H9 (cell line): Measurements from ENCODE around the gene ANO6. TPM values are rescaled to one million over a fixed set of nuclear protein-coding genes. Genes with fewer than 3 reads are reported as not detected.

ENCODE experiments used
- DNase-seq: peaks from one replicate; pipeline ENCODE4 v3.0.0-alpha.2; 2017
- H2AFZ ChIP-seq: one replicate; pipeline ENCODE4 v1.6.1; 2013; ENCODE audit warnings: mild to moderate bottlenecking, low read length, control low read depth, moderate library complexity
- H2AK5ac ChIP-seq: 2 replicates; pipeline ENCODE4 v1.6.1; 2013; ENCODE audit warnings: low read length, control low read depth, mixed read lengths; ENCODE audit not compliant: insufficient read length
- H2BK120ac ChIP-seq: one replicate; pipeline ENCODE4 v1.6.1; 2013; ENCODE audit warnings: low read depth, mild to moderate bottlenecking, low read length, control low read depth, inconsistent platforms; ENCODE audit not compliant: poor library complexity, severe bottlenecking
- H2BK12ac ChIP-seq: 2 replicates; pipeline ENCODE4 v1.6.1; 2013; ENCODE audit warnings: low read length, control low read depth, mixed read lengths, low read depth; ENCODE audit not compliant: insufficient read length
- H2BK15ac ChIP-seq: 2 replicates; pipeline ENCODE4 v1.6.1; 2013; ENCODE audit warnings: low read depth, low read length, control low read depth
- H2BK20ac ChIP-seq: one replicate; pipeline ENCODE4 v1.6.1; 2013; ENCODE audit warnings: low read depth, mild to moderate bottlenecking, low read length, control low read depth, inconsistent platforms; ENCODE audit not compliant: poor library complexity, severe bottlenecking
- H2BK5ac ChIP-seq: 2 replicates; pipeline ENCODE4 v1.6.1; 2013; ENCODE audit warnings: low read length, control low read depth, mixed read lengths; ENCODE audit not compliant: insufficient read length
- H3K14ac ChIP-seq: 2 replicates; pipeline ENCODE4 v1.6.1; 2013; ENCODE audit warnings: low read length, control low read depth; ENCODE audit not compliant: insufficient read depth
- H3K18ac ChIP-seq: 2 replicates; pipeline ENCODE4 v1.6.1; 2013; ENCODE audit warnings: low read depth, mild to moderate bottlenecking, mixed read lengths, low read length, control low read depth; ENCODE audit not compliant: insufficient read length
- H3K23ac ChIP-seq: 2 replicates; pipeline ENCODE4 v1.6.1; 2013; ENCODE audit warnings: low read length, control low read depth, mixed read lengths, low read depth; ENCODE audit not compliant: insufficient read length
- H3K23me2 ChIP-seq: 2 replicates; pipeline ENCODE4 v1.6.1; 2013; ENCODE audit warnings: low read depth, mild to moderate bottlenecking, mixed read lengths, low read length, control low read depth; ENCODE audit not compliant: insufficient read length, poor library complexity, severe bottlenecking
- H3K27ac ChIP-seq: 2 replicates; pipeline ENCODE4 v1.5.1; 2013; ENCODE audit warnings: low read length, control low read depth, mixed read lengths, low read depth; ENCODE audit not compliant: insufficient read length
- H3K27me3 ChIP-seq: 2 replicates; pipeline ENCODE4 v1.6.1; 2013; ENCODE audit warnings: low read length, control low read depth, inconsistent platforms; ENCODE audit not compliant: insufficient read depth
- H3K4ac ChIP-seq: 2 replicates; pipeline ENCODE4 v1.6.1; 2013; ENCODE audit warnings: low read depth, mild to moderate bottlenecking, control low read depth, inconsistent platforms, low read length, moderate library complexity
- H3K4me1 ChIP-seq: 2 replicates; pipeline ENCODE4 v1.6.1; 2013; ENCODE audit warnings: low read length, control low read depth, inconsistent platforms; ENCODE audit not compliant: insufficient read depth
- H3K4me2 ChIP-seq: 2 replicates; pipeline ENCODE4 v1.6.1; 2013; ENCODE audit warnings: low read length, control low read depth, mixed read lengths; ENCODE audit not compliant: insufficient read length, insufficient read depth
- H3K56ac ChIP-seq: 2 replicates; pipeline ENCODE4 v1.6.1; 2013; ENCODE audit warnings: low read depth, mild to moderate bottlenecking, mixed read lengths, low read length, control low read depth; ENCODE audit not compliant: insufficient read length
- H3K79me1 ChIP-seq: 2 replicates; pipeline ENCODE4 v1.6.1; 2013; ENCODE audit warnings: low read depth, mild to moderate bottlenecking, moderate library complexity, low read length, control low read depth, inconsistent platforms; ENCODE audit not compliant: insufficient read depth, poor library complexity, severe bottlenecking
- H3K79me2 ChIP-seq: 2 replicates; pipeline ENCODE4 v1.6.1; 2013; ENCODE audit warnings: low read length, control low read depth, inconsistent platforms; ENCODE audit not compliant: insufficient read depth
- H3K9ac ChIP-seq: 2 replicates; pipeline ENCODE4 v1.6.1; 2013; ENCODE audit warnings: low read length, control low read depth, mixed read lengths; ENCODE audit not compliant: insufficient read length; ENCODE audit errors: extremely low read depth
- H3K9me3 ChIP-seq: one replicate; pipeline ENCODE4 v1.6.1; 2013; ENCODE audit warnings: low read depth, low read length, inconsistent platforms; ENCODE audit not compliant: control insufficient read depth
- H3T11ph ChIP-seq: one replicate; pipeline ENCODE4 v1.6.1; 2013; ENCODE audit warnings: mild to moderate bottlenecking, low read length, control low read depth, inconsistent platforms
- H4K20me1 ChIP-seq: one replicate; pipeline ENCODE4 v1.6.1; 2013; ENCODE audit not compliant: control insufficient read depth, insufficient read length, insufficient read depth
- H4K5ac ChIP-seq: 2 replicates; pipeline ENCODE4 v1.6.1; 2013; ENCODE audit warnings: low read depth, mild to moderate bottlenecking, mixed read lengths, low read length, control low read depth; ENCODE audit not compliant: insufficient read length
- H4K8ac ChIP-seq: replicated peaks from 2 replicates; pipeline ENCODE4 v1.6.1; 2013; ENCODE audit warnings: low read length, control low read depth, mixed read lengths, low read depth; ENCODE audit not compliant: insufficient read length
- H4K91ac ChIP-seq: 2 replicates; pipeline ENCODE4 v1.6.1; 2013; ENCODE audit warnings: low read depth, mild to moderate bottlenecking, moderate library complexity, mixed read lengths, low read length, control low read depth; ENCODE audit not compliant: insufficient read length
- H3K27ac Mint-ChIP-seq, 3 experiments: 2 replicates in 2 of 3; 3 replicates in 1 of 3; pipeline ENCODE4 v1.8.0; 2020 to 2021; ENCODE audit warnings: mixed read lengths in 3 of 3, mild to moderate bottlenecking in 1 of 3, moderate library complexity in 1 of 3
- H3K27me3 Mint-ChIP-seq: 2 replicates; pipeline ENCODE4 v1.8.0; 2021; ENCODE audit warnings: low read depth, mild to moderate bottlenecking, moderate library complexity, mixed read lengths
- H3K36me3 Mint-ChIP-seq, 3 experiments: 2 replicates in 2 of 3; 3 replicates in 1 of 3; pipeline ENCODE4 v1.8.0; 2020 to 2021; ENCODE audit warnings: low read depth in 3 of 3, mixed read lengths in 3 of 3; ENCODE audit not compliant: insufficient read depth in 1 of 3
- H3K4me1 Mint-ChIP-seq, 2 experiments: 2 replicates each; pipeline ENCODE4 v1.8.0; 2020; ENCODE audit warnings: mixed read lengths in 2 of 2
- H3K4me3 Mint-ChIP-seq, 2 experiments: 2 replicates in 1 of 2; 3 replicates in 1 of 2; pipeline ENCODE4 v1.8.0; 2020 to 2021; ENCODE audit warnings: mild to moderate bottlenecking in 2 of 2, mixed read lengths in 2 of 2, moderate library complexity in 1 of 2
- H3K9me3 Mint-ChIP-seq, 2 experiments: 2 replicates in 1 of 2; 3 replicates in 1 of 2; pipeline ENCODE4 v1.8.0; 2020; ENCODE audit warnings: mild to moderate bottlenecking in 2 of 2, mixed read lengths in 2 of 2, moderate library complexity in 1 of 2
- total RNA-seq: library from RNA; stranded (reverse); gene quantifications from 2 replicates; pipeline ENCODE4 v1.2.1, GENCODE V29; 2021
- TF ChIP-seq, protein P1 (sequence below): fragments of 200-600 bp; sonication (generic); conservative IDR thresholded peaks from 3 replicates; pipeline ENCODE4 v1.8.0; 2021; ENCODE audit warnings: antibody characterized with exemption, mild to moderate bottlenecking

The ANO6 gene
- total RNA-seq, 1 experiment from 2014 or later: 24.3 TPM

DNA sequence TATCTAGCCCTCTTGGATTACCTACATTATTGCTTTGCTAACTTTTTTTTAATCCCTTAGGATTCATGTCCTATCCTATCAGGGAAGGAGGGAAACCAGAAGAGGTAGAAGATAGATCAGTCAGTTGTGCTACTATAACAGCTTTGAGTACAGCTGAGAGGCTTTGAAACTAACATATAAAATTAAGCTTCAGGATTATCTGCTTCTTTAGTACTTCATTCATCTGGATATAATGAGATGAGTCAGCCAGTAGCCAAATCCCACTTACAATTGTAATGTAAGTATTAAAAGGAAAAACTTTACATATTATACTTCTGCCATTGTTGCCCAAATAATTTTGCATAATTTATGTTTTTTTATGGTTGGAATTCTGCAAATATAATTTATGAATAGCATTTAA lies 33.4 kb upstream of the ANO6 start:
- H4K20me1 ChIP-seq: no peaks in the 10 kb centered on the region
- no peak overlapping the region for H3K56ac ChIP-seq
- H3K9ac ChIP-seq: no peak overlapping the region
- no peak overlapping the region for H2AK5ac ChIP-seq
- no peaks in the 10 kb centered on the region for H3K79me2 ChIP-seq
- H2BK12ac ChIP-seq: no peak overlapping the region
- H4K8ac ChIP-seq: no peak overlapping the region
- H3K9me3 Mint-ChIP-seq: peaks cover 20 to 28% of the 10 kb centered on the region in 2 experiments
- no peak overlapping the region for H4K5ac ChIP-seq
- H3K4ac ChIP-seq: no peak overlapping the region
- H2BK5ac ChIP-seq: no peak overlapping the region
- no peak overlapping the region for H3K4me3 Mint-ChIP-seq
- H3K36me3 Mint-ChIP-seq: peaks cover 14 to 21% (median 16%) of the 10 kb centered on the region in 3 experiments
- H2AFZ ChIP-seq: no peak overlapping the region
- no peaks in the 10 kb centered on the region for H3K23me2 ChIP-seq
- no peaks in the 10 kb centered on the region for H3K79me1 ChIP-seq
- H3K4me1 Mint-ChIP-seq: no peaks in the 10 kb centered on the region
- no peak overlapping the region for H2BK15ac ChIP-seq
- TF ChIP-seq, protein P1, sequence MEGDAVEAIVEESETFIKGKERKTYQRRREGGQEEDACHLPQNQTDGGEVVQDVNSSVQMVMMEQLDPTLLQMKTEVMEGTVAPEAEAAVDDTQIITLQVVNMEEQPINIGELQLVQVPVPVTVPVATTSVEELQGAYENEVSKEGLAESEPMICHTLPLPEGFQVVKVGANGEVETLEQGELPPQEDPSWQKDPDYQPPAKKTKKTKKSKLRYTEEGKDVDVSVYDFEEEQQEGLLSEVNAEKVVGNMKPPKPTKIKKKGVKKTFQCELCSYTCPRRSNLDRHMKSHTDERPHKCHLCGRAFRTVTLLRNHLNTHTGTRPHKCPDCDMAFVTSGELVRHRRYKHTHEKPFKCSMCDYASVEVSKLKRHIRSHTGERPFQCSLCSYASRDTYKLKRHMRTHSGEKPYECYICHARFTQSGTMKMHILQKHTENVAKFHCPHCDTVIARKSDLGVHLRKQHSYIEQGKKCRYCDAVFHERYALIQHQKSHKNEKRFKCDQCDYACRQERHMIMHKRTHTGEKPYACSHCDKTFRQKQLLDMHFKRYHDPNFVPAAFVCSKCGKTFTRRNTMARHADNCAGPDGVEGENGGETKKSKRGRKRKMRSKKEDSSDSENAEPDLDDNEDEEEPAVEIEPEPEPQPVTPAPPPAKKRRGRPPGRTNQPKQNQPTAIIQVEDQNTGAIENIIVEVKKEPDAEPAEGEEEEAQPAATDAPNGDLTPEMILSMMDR: no peak
- no peak overlapping the region for H3K14ac ChIP-seq
- no peak overlapping the region for H3K4me2 ChIP-seq
- no peak overlapping the region for H3T11ph ChIP-seq
- no peak overlapping the region for H3K23ac ChIP-seq
- H3K9me3 ChIP-seq: no peaks in the 10 kb centered on the region
- no peaks in the 10 kb centered on the region for H3K4me1 ChIP-seq
- H3K18ac ChIP-seq: no peak overlapping the region
- DNase-seq: no peak
- no peak overlapping the region for H4K91ac ChIP-seq
- no peak overlapping the region for H2BK120ac ChIP-seq
- H2BK20ac ChIP-seq: no peak overlapping the region
- H3K27me3 ChIP-seq: no peaks in the 10 kb centered on the region
- no peak overlapping the region for H3K27ac ChIP-seq
- H3K27ac Mint-ChIP-seq: no peak overlapping the region
- no peaks in the 10 kb centered on the region; the same call in 1 of the 2 replicates for H3K27me3 Mint-ChIP-seq
